ENCODE measurements around the gene NXN.

GRCh38 chr17:841313-841712 is 138.3 kb downstream of the NXN start:
- TF ChIP-seq CTCF (conservative IDR thresholded peaks at IDR 0.05; ENCODE audit: low read depth, low read length): no peak
- TF ChIP-seq EZH2 (IDR thresholded peaks at IDR 0.05; ENCODE audit: borderline replicate concordance, low read depth, low read length, poor library complexity, severe bottlenecking): no peak

All from A673 (cell line).